RPMI8226 (cell line): Measurements from ENCODE around the gene EME2.

Experiments used
- DNase-seq: peaks from one replicate; pipeline ENCODE4 v3.0.0-alpha.2; 2015

The EME2 gene

GRCh38 chr16:1778200-1779179 is 5.9 kb downstream of the EME2 start:
- DNase-seq, result no peak

GRCh38 chr16:1779234-1779701 is 6.7 kb downstream of the EME2 start:
- DNase-seq, result no peak

- no peak for DNase-seq
These were observed 7.4 kb downstream of the EME2 start for GRCh38 chr16:1779741-1780676.

- no peak for DNase-seq
These were observed 8.1 kb downstream of the EME2 start for GRCh38 chr16:1780677-1781072.

GRCh38 chr16:1781254-1781653 is 8.6 kb downstream of the EME2 start:
- DNase-seq, result no peak

- peak; percentile 53 for DNase-seq
These were observed 9.3 kb downstream of the EME2 start for GRCh38 chr16:1781758-1782407.

GRCh38 chr16:1782408-1783264 is 10.0 kb downstream of the EME2 start, which contains the start of the genes NUBP2 and SPSB3:
NUBP2 (plus strand) TSS chr16:1782960; CDS start chr16:1783021, 61 bp downstream.
SPSB3 (minus strand) TSS chr16:1782571; CDS start chr16:1781483, 1,088 bp downstream.
- DNase-seq, result peak; percentile 100

- no peak for DNase-seq
These were observed 12.6 kb downstream of the EME2 start for GRCh38 chr16:1784977-1785845.

GRCh38 chr16:1785846-1786170 is 13.2 kb downstream of the EME2 start:
- DNase-seq, result no peak

GRCh38 chr16:1786242-1787055 is 13.8 kb downstream of the EME2 start:
- DNase-seq, result no peak

- DNase-seq, result no peak
These were observed 14.4 kb downstream of the EME2 start for GRCh38 chr16:1787056-1787321.

GRCh38 chr16:1787322-1788094 is 14.9 kb downstream of the EME2 start:
- no peak for DNase-seq

GRCh38 chr16:1788095-1788707 is 15.6 kb downstream of the EME2 start:
- DNase-seq, result no peak

- DNase-seq, result no peak
These were observed 16.1 kb downstream of the EME2 start for GRCh38 chr16:1788708-1789100.

GRCh38 chr16:1789643-1790045 is 17.0 kb downstream of the EME2 start:
- no peak for DNase-seq

- no peak for DNase-seq
These were observed 17.6 kb downstream of the EME2 start for GRCh38 chr16:1790261-1790610.

GRCh38 chr16:1790611-1791255 is 18.1 kb downstream of the EME2 start:
- DNase-seq, result no peak

GRCh38 chr16:1791256-1791942 is 18.8 kb downstream of the EME2 start:
- DNase-seq, result no peak
